ENCODE measurements around the gene LBR. TPM values are rescaled to one million over a fixed set of nuclear protein-coding genes. Genes with fewer than 3 reads are reported as not detected.

Gene LBR
- total RNA-seq, 2 donors from 2014 or later: 49.8 to 72.3 TPM

GRCh38 chr1:225462429-225462713, 34.5 kb upstream of the LBR start:
- H3K27me3 Mint-ChIP-seq (ENCODE audit: insufficient read depth): peaks cover 2% of the 10 kb centered on the region
- peaks cover 2% of the 10 kb centered on the region for H3K9me3 ChIP-seq (ENCODE audit: control insufficient read depth, low read length)
- no peak overlapping the region for H3K27ac Mint-ChIP-seq
- peaks cover 15% of the 10 kb centered on the region for H3K4me1 Mint-ChIP-seq
- no peak for TF ChIP-seq CTCF (conservative IDR thresholded peaks at IDR 0.05)
- no peak overlapping the region for H3K27ac ChIP-seq (ENCODE audit: low read depth, low read length)
- H3K36me3 ChIP-seq (ENCODE audit: control insufficient read depth, insufficient read depth, low read length): no peaks in the 10 kb centered on the region
- H3K27me3 ChIP-seq (ENCODE audit: control insufficient read depth, insufficient read depth, low read length, poor library complexity, severe bottlenecking): no peaks in the 10 kb centered on the region
- WGBS, 2 experiments (ENCODE audit: insufficient coverage in 1 of 2, insufficient read length in 1 of 2): 92 to 95% methylated on average over 3 to 5 of the region's 5 CpGs
- H3K9ac ChIP-seq (ENCODE audit: extremely low read depth, low read length, poor library complexity, severe bottlenecking): no peak overlapping the region
- no peak overlapping the region for H3K4me3 Mint-ChIP-seq
- no peak for DNase-seq
- no peaks in the 10 kb centered on the region for H3K9me3 Mint-ChIP-seq
- no peaks in the 10 kb centered on the region for H3K36me3 Mint-ChIP-seq (ENCODE audit: low read depth)
- peaks cover 12% of the 10 kb centered on the region for H3K4me1 ChIP-seq (ENCODE audit: control insufficient read depth, insufficient read depth, low read length)
- no peak overlapping the region for H3K4me3 ChIP-seq (ENCODE audit: low read length)

- H3K9me3 Mint-ChIP-seq: no peaks in the 10 kb centered on the region
- no peaks in the 10 kb centered on the region for H3K36me3 ChIP-seq (ENCODE audit: control insufficient read depth, insufficient read depth, low read length)
- peaks cover 12% of the 10 kb centered on the region for H3K4me1 ChIP-seq (ENCODE audit: control insufficient read depth, insufficient read depth, low read length)
- peaks cover 8% of the 10 kb centered on the region for H3K9me3 ChIP-seq (ENCODE audit: control insufficient read depth, low read length)
- DNase-seq: no peak
- no peak overlapping the region for H3K9ac ChIP-seq (ENCODE audit: extremely low read depth, low read length, poor library complexity, severe bottlenecking)
- no peak for TF ChIP-seq CTCF (conservative IDR thresholded peaks at IDR 0.05)
- peaks cover 2% of the 10 kb centered on the region for H3K27me3 Mint-ChIP-seq (ENCODE audit: insufficient read depth)
- 91 to 93% methylated on average over 10 to 19 of the region's 19 CpGs for WGBS, 2 experiments (ENCODE audit: insufficient coverage in 1 of 2, insufficient read length in 1 of 2)
- H3K27ac Mint-ChIP-seq: no peak overlapping the region
- H3K36me3 Mint-ChIP-seq (ENCODE audit: low read depth): no peaks in the 10 kb centered on the region
- no peak overlapping the region for H3K27ac ChIP-seq (ENCODE audit: low read depth, low read length)
- no peaks in the 10 kb centered on the region for H3K27me3 ChIP-seq (ENCODE audit: control insufficient read depth, insufficient read depth, low read length, poor library complexity, severe bottlenecking)
- H3K4me3 Mint-ChIP-seq: no peak overlapping the region
- peaks cover 15% of the 10 kb centered on the region for H3K4me1 Mint-ChIP-seq
- H3K4me3 ChIP-seq (ENCODE audit: low read length): no peak overlapping the region
These were observed 33.9 kb upstream of the LBR start for GRCh38 chr1:225461533-225462428.

- WGBS, 2 experiments (ENCODE audit: insufficient coverage in 1 of 2, insufficient read length in 1 of 2): 85 to 100% methylated on average over 3 to 8 of the region's 8 CpGs
- Histone ChIP-seq H3K27ac (ENCODE audit: low read depth, low read length) (no peak overlapping the region), H3K4me3 (ENCODE audit: low read length) (no peak overlapping the region), H3K9me3 (ENCODE audit: control insufficient read depth, low read length) (peaks cover 10% of the 10 kb centered on the region), H3K36me3 (ENCODE audit: control insufficient read depth, insufficient read depth, low read length) (no peaks in the 10 kb centered on the region), H3K4me1 (ENCODE audit: control insufficient read depth, insufficient read depth, low read length) (peaks cover 12% of the 10 kb centered on the region), H3K9ac (ENCODE audit: extremely low read depth, low read length, poor library complexity, severe bottlenecking) (no peak overlapping the region), H3K27me3 (ENCODE audit: control insufficient read depth, insufficient read depth, low read length, poor library complexity, severe bottlenecking) (no peaks in the 10 kb centered on the region)
- no peak for DNase-seq
- Mint-ChIP-seq H3K4me1 (peaks cover 15% of the 10 kb centered on the region), H3K36me3 (ENCODE audit: low read depth) (no peaks in the 10 kb centered on the region), H3K4me3 (no peak overlapping the region), H3K27ac (no peak overlapping the region), H3K9me3 (no peaks in the 10 kb centered on the region), H3K27me3 (ENCODE audit: insufficient read depth) (peaks cover 2% of the 10 kb centered on the region)
- no peak for TF ChIP-seq CTCF (conservative IDR thresholded peaks at IDR 0.05)
These were observed 33.1 kb upstream of the LBR start for GRCh38 chr1:225460737-225461532.

Measured in endodermal cell (in vitro differentiated cells).